Hepatocyte (in vitro differentiated cells): ENCODE measurements around the gene DUSP16. TPM values are rescaled to one million over a fixed set of nuclear protein-coding genes. Genes with fewer than 3 reads are reported as not detected.
A peak's percentile ranks its signal among the peaks of the same experiment; 100 is the strongest.

Source experiments
- DNase-seq: peaks from one replicate; pipeline ENCODE4 v3.0.0-alpha.2; 2016; ENCODE audit warnings: low spot score
- H2AFZ ChIP-seq: fragments of 200-600 bp; sonication (generic); 2 replicates; pipeline ENCODE4 v1.6.0; 2016; ENCODE audit warnings: antibody characterized with exemption, mild to moderate bottlenecking
- H3K27ac ChIP-seq: fragments of 200-600 bp; sonication (generic); 2 replicates; pipeline ENCODE4 v1.5.1; 2016; ENCODE audit warnings: mild to moderate bottlenecking
- H3K27me3 ChIP-seq: fragments of 200-600 bp; sonication (generic); 2 replicates; pipeline ENCODE4 v1.6.1; 2016
- H3K36me3 ChIP-seq: fragments of 200-600 bp; sonication (generic); replicated peaks from 2 replicates; pipeline ENCODE4 v1.5.1; 2016; ENCODE audit warnings: low read depth; ENCODE audit not compliant: insufficient read depth
- H3K4me1 ChIP-seq: fragments of 200-600 bp; sonication (generic); 2 replicates; pipeline ENCODE4 v1.5.1; 2016; ENCODE audit warnings: mild to moderate bottlenecking, moderate library complexity; ENCODE audit not compliant: insufficient read depth
- H3K4me2 ChIP-seq: fragments of 200-600 bp; sonication (generic); 2 replicates; pipeline ENCODE4 v1.6.0; 2016
- H3K4me3 ChIP-seq: fragments of 200-600 bp; sonication (generic); 2 replicates; pipeline ENCODE4 v1.5.1; 2016; ENCODE audit warnings: mild to moderate bottlenecking
- H3K79me2 ChIP-seq: fragments of 200-600 bp; sonication (generic); 2 replicates; pipeline ENCODE4 v1.6.0; 2017; ENCODE audit warnings: mild to moderate bottlenecking
- H3K9me2 ChIP-seq: fragments of 200-600 bp; sonication (generic); replicated peaks from 2 replicates; pipeline ENCODE4 v1.6.0; 2017; ENCODE audit warnings: mild to moderate bottlenecking; ENCODE audit not compliant: insufficient read depth
- H3K9me3 ChIP-seq: fragments of 200-600 bp; sonication (generic); 2 replicates; pipeline ENCODE4 v1.5.1; 2016; ENCODE audit warnings: low read depth, mild to moderate bottlenecking
- H4K20me1 ChIP-seq: fragments of 200-600 bp; sonication (generic); 2 replicates; pipeline ENCODE4 v1.6.0; 2016; ENCODE audit warnings: mild to moderate bottlenecking; ENCODE audit not compliant: insufficient read depth, poor library complexity, severe bottlenecking
- EZH2 ChIP-seq: fragments of 200-600 bp; sonication (generic); IDR thresholded peaks from 2 replicates; pipeline ENCODE4 v1.6.1; 2016; ENCODE audit warnings: antibody characterized with exemption, mild to moderate bottlenecking, borderline replicate concordance
- EZH2phosphoT487 ChIP-seq: fragments of 200-600 bp; sonication (generic); IDR thresholded peaks from one replicate; pipeline ENCODE4 v1.6.1; 2018; ENCODE audit warnings: antibody characterized with exemption, mild to moderate bottlenecking, low read depth, moderate library complexity; ENCODE audit not compliant: unreplicated experiment, severe bottlenecking
- WGBS: methylation state at CpG from one replicate; pipeline ENCODE4 v1.1.6; 2016; ENCODE audit warnings: low lambda C conversion rate; ENCODE audit errors: missing lambda C conversion rate; 5-methylcytosine and 5-hydroxymethylcytosine counted together
- polyA plus RNA-seq: library from polyadenylated mRNA; unstranded; fragments of >200 nt; fragmentation: Nextera tagmentation; extraction: Ambion mirVana; gene quantifications from 2 replicates; pipeline ENCODE4 v1.2.1, GENCODE V29; 2016
- total RNA-seq: library from RNA; depleted of rRNA; stranded (reverse); fragments of >200 nt; gene quantifications from 2 replicates; pipeline ENCODE4 v1.2.3, GENCODE V29; 2014
- TF ChIP-seq, protein P1 (sequence below): fragments of 200-600 bp; sonication (generic); IDR thresholded peaks from 2 replicates; pipeline ENCODE4 v1.5.1; 2016; ENCODE audit warnings: antibody characterized with exemption, mild to moderate bottlenecking; ENCODE audit not compliant: poor library complexity

Gene DUSP16
- total and polyA plus RNA-seq, 2 experiments from 2014 or later: 13.4 to 74.1 TPM

DNA sequence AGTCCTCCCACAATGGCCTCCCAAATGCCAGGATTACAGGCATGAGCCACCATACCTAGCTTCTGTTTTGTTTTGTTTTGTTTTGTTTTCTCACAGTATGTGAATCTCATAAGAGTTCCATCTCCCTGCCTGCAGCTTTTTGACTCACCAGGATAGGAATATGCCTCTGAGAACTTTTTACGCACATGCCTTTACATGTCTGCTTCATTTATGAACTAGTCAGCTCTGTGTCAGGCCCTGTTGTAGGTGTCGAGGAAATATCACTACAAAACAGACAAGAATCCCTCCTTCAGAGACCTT lies 116.8 kb downstream of the DUSP16 start:
- Histone ChIP-seq H3K27ac (peak overlapping the region; percentile 3), H3K4me3 (no peak overlapping the region), H2AFZ (no peak overlapping the region), H3K9me2 (no peaks in the 10 kb centered on the region), H3K79me2 (peaks cover 6% of the 10 kb centered on the region), H3K4me2 (no peak overlapping the region), H3K4me1 (peaks cover 38% of the 10 kb centered on the region), H4K20me1 (no peaks in the 10 kb centered on the region), H3K27me3 (no peaks in the 10 kb centered on the region), H3K36me3 (no peaks in the 10 kb centered on the region), H3K9me3 (no peaks in the 10 kb centered on the region)
- TF ChIP-seq EZH2 (no peak), EZH2phosphoT487 (no peak)
- TF ChIP-seq, protein P1, sequence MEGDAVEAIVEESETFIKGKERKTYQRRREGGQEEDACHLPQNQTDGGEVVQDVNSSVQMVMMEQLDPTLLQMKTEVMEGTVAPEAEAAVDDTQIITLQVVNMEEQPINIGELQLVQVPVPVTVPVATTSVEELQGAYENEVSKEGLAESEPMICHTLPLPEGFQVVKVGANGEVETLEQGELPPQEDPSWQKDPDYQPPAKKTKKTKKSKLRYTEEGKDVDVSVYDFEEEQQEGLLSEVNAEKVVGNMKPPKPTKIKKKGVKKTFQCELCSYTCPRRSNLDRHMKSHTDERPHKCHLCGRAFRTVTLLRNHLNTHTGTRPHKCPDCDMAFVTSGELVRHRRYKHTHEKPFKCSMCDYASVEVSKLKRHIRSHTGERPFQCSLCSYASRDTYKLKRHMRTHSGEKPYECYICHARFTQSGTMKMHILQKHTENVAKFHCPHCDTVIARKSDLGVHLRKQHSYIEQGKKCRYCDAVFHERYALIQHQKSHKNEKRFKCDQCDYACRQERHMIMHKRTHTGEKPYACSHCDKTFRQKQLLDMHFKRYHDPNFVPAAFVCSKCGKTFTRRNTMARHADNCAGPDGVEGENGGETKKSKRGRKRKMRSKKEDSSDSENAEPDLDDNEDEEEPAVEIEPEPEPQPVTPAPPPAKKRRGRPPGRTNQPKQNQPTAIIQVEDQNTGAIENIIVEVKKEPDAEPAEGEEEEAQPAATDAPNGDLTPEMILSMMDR: no peak
- WGBS: 94% methylated on average over 2 of the region's 2 CpGs
- no peak for DNase-seq

DNA sequence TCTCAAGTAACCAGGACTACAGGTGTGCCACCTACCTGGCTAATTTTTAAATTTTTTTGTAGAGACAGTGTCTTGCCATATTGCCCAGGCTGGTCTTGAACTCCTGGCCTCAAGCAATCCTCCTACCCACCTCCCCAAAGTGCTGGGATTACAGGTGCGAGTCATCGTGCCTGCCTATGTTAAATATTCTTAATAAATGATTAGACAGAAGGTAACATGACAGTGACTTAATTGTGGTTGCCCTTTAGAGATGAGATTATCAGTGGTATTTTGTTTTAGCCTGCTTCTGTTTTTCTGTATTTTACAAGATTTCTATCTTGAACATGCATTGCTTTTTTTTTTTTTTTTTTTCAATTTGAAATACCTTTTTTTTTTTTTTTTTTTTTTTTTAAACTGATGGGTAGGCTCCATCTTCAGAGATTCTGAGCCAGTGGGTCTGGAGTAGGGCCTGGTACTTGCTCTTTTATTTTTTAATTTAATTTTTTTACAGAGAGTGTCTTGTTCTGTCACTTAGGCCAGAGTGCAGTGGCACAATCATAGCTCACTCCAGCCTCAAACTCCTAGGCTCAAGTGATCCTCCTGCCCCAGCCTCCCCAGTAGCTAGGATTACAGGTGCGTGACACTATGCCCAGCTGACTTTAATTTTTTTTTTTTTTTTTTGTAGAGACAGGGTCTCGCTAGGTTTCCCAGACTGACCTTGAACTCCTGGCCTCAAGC lies 117.3 kb downstream of the DUSP16 start:
- no peak for DNase-seq
- H3K79me2 ChIP-seq: peaks cover 6% of the 10 kb centered on the region
- no peaks in the 10 kb centered on the region for H3K36me3 ChIP-seq
- no peak overlapping the region for H3K4me2 ChIP-seq
- no peaks in the 10 kb centered on the region for H3K9me2 ChIP-seq
- H4K20me1 ChIP-seq: no peaks in the 10 kb centered on the region
- H2AFZ ChIP-seq: no peak overlapping the region
- TF ChIP-seq, protein P1: no peak
- TF ChIP-seq EZH2: no peak
- no peak overlapping the region for H3K4me3 ChIP-seq
- 99% methylated on average over 4 of the region's 4 CpGs for WGBS
- H3K4me1 ChIP-seq: peaks cover 33% of the 10 kb centered on the region
- no peaks in the 10 kb centered on the region for H3K9me3 ChIP-seq
- no peaks in the 10 kb centered on the region for H3K27me3 ChIP-seq
- H3K27ac ChIP-seq: no peak overlapping the region

DNA sequence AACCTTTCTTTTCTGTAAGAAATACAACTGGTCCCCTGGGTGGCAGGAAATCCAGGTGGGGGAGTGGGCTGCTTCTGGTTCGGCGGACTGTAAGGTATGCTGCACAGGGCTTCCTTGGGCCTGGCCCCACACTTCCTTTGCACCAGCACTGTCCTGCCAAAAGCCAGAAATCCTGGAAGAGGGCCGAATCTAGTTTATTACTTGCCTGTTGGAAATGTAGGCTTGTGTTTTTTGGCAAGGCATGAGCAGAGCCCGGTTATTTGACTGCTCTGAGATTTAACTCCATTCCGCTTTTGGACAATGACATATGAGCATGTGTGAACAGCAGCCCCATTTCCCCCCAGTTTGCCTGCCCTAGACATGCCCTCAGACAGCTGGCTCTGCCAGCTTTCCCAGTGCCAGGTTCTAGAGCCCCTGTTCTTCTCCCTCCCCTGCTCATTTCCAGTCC lies 119.2 kb downstream of the DUSP16 start:
- WGBS: 73% methylated on average over 5 of the region's 5 CpGs
- peaks cover 6% of the 10 kb centered on the region for H3K79me2 ChIP-seq
- no peaks in the 10 kb centered on the region for H4K20me1 ChIP-seq
- H3K27me3 ChIP-seq: no peaks in the 10 kb centered on the region
- no peak overlapping the region for H3K4me3 ChIP-seq
- H3K27ac ChIP-seq: peak overlapping the region; percentile 91
- peaks cover 17% of the 10 kb centered on the region for H3K4me1 ChIP-seq
- no peak for TF ChIP-seq EZH2
- no peak for TF ChIP-seq EZH2phosphoT487
- TF ChIP-seq, protein P1: no peak
- no peaks in the 10 kb centered on the region for H3K9me2 ChIP-seq
- no peaks in the 10 kb centered on the region for H3K36me3 ChIP-seq
- H3K4me2 ChIP-seq: no peak overlapping the region
- H2AFZ ChIP-seq: no peak overlapping the region
- no peaks in the 10 kb centered on the region for H3K9me3 ChIP-seq
- DNase-seq: peak; percentile 23
